ENCODE measurements around the gene RNF14. TPM values are rescaled to one million over a fixed set of nuclear protein-coding genes. Genes with fewer than 3 reads are reported as not detected.
A peak's percentile ranks its signal among the peaks of the same experiment; 100 is the strongest.

The RNF14 gene
- total RNA-seq, 1 experiment from 2014 or later, result 37.5 TPM

GRCh38 chr5:141923448-141924313 lies 45.2 kb upstream of the RNF14 start, which contains the start of gene DELE1:
Gene DELE1 (plus strand): TSS chr5:141923871. CDS start chr5:141923942, 71 bp downstream.
- Histone ChIP-seq H3K27ac (ENCODE audit: low read depth, low read length) (peak within 1 kb of the TSS; percentile 95), H4K20me1 (ENCODE audit: insufficient read depth) (no peaks in the 10 kb centered on the region), H3K4me2 (ENCODE audit: low read length) (peak within 1 kb of the TSS; percentile 97), H3K79me2 (ENCODE audit: insufficient read depth, low read length) (peaks cover 29% of the 10 kb centered on the region), H3K36me3 (ENCODE audit: control insufficient read depth in 1 of 2, insufficient read depth in 2 of 2, low read length in 2 of 2) (peaks cover 17 to 32% of the 10 kb centered on the region in 2 experiments; a peak in 3 of 4 replicates), H3K4me3 (replicated peaks in 1 of 2; ENCODE audit: low read depth in 1 of 2, low read length in 2 of 2) (peak within 1 kb of the TSS; percentile 93 to 97), H3K4me1 (ENCODE audit: control insufficient read depth in 1 of 2, insufficient read depth in 2 of 2, low read length in 2 of 2) (peaks cover 4 to 13% of the 10 kb centered on the region in 2 experiments; a peak in 3 of 4 replicates), H3K9me3 (ENCODE audit: control insufficient read depth in 1 of 2, insufficient read depth in 1 of 2, low read depth in 1 of 2, low read length in 2 of 2) (no peaks in the 10 kb centered on the region), H2AFZ (ENCODE audit: low read depth, low read length, poor library complexity, severe bottlenecking) (no peak within 1 kb of the TSS), H3K27me3 (ENCODE audit: insufficient read depth, low read length) (no peaks in the 10 kb centered on the region), H3K9me2 (ENCODE audit: insufficient read depth) (no peaks in the 10 kb centered on the region), H3K9ac (ENCODE audit: low read length) (peak within 1 kb of the TSS; percentile 95)
- intact Hi-C loops (cut with micrococcal nuclease), result no loop called here
- CTCF ChIA-PET, result interaction anchor here (0.7 to 3.1 kb wide), 7 partner anchors 9 to 232 kb away, joined by 3 to 17 read pairs (median 5); partner anchors contain the start of gene RNF14
- peak; percentile 81; the same call in 1 of the 2 replicates for TF ChIP-seq MAX (IDR thresholded peaks at IDR 0.05)
- TF ChIP-seq ZFX (IDR thresholded peaks at IDR 0.05), result peak; percentile 98
- TF ChIP-seq EZH2phosphoT487 (IDR thresholded peaks at IDR 0.05; ENCODE audit: borderline replicate concordance), result no peak
- no peak for TF ChIP-seq RAD21 (IDR thresholded peaks at IDR 0.05; ENCODE audit: low read depth)
- peak; percentile 88 for TF ChIP-seq POLR2A (IDR thresholded peaks at IDR 0.05; ENCODE audit: borderline replicate concordance, extremely low read depth, insufficient read depth, insufficient read length)
- peak; percentile 81; the same call in 1 of the 2 replicates for TF ChIP-seq POLR2AphosphoS5 (IDR thresholded peaks at IDR 0.05; ENCODE audit: low read depth, low read length)
- TF ChIP-seq ATF3 (IDR thresholded peaks at IDR 0.05), result no peak
- peak; percentile 66 for TF ChIP-seq TCF7L2 (IDR thresholded peaks at IDR 0.05; ENCODE audit: borderline replicate concordance, extremely low read depth, insufficient read depth, insufficient read length)
- peak; percentile 68; the same call in 1 of the 2 replicates for TF ChIP-seq SP1 (IDR thresholded peaks at IDR 0.05; ENCODE audit: low read depth)
- TF ChIP-seq EGR1 (IDR thresholded peaks at IDR 0.05; ENCODE audit: low read depth), result peak; percentile 79; the same call in 1 of the 2 replicates
- BruUV-seq (replicated peaks), result TSS peak; percentile 95
- ATAC-seq, result peak; percentile 94
- POLR2A ChIA-PET, result interaction anchor here (0.9 to 1.6 kb wide), 7 partner anchors 8 to 46 kb away, joined by 3 to 7 read pairs (median 4); no protein-coding TSS in a partner anchor
- RAD21 ChIA-PET (ENCODE audit: low non-redundant PET in 1 of 2, low total read pairs in 2 of 2, uncharacterized antibody in 2 of 2, unreplicated experiment in 2 of 2), result interaction anchor here in 1 of 2 experiments (1.0 kb wide), 1 partner anchor 37 kb away, joined by 3 read pairs; no protein-coding TSS in a partner anchor
- DNase-seq (ENCODE audit: low read depth, low spot score), result peak; percentile 89

Measured in HCT116 (cell line).